ENCODE data around the gene DDX49.

The DDX49 gene, protein sequence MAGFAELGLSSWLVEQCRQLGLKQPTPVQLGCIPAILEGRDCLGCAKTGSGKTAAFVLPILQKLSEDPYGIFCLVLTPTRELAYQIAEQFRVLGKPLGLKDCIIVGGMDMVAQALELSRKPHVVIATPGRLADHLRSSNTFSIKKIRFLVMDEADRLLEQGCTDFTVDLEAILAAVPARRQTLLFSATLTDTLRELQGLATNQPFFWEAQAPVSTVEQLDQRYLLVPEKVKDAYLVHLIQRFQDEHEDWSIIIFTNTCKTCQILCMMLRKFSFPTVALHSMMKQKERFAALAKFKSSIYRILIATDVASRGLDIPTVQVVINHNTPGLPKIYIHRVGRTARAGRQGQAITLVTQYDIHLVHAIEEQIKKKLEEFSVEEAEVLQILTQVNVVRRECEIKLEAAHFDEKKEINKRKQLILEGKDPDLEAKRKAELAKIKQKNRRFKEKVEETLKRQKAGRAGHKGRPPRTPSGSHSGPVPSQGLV

DNA sequence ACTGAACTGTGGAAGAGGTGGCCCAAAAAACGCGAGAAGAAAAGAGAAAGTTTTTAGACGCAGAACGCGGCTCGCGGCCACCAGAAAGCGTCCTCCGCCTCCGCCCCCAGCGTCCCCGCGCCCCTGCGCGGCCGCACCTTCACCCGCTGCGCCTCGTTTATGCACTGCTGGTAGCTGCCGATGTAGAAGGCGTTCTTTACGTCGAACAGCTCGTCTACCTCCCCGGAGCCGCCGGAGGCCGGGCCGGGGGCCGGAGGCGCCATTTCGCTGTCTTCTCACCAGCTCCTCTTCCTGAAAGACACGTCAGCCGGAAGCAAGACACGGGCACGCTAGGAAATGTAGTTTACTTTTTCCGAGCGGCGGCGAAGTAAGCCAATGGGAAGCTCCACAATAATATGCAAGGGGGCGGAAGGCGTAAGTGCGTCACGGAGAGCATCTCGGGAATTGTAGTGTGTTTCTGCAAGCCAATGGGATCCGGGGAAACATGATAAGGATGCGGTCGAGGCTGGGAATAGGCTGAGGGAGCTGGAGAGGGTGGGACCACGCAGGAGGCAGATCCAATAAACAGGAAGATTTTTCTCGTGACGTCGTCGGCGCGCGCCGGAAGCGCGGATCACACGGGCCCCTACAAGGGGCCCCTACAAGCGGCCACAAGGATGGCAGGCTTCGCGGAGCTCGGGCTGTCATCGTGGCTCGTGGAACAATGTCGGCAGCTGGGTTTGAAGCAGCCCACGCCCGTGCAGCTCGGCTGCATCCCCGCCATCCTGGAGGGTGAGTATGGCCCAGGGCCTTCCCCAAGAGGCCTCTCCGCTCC lies at the start of gene DDX49, which contains the start of gene COPE:
DDX49 (plus strand) TSS at position 630 of the 814 bp plus-strand sequence; CDS start at position 657, 27 bp downstream.
COPE (minus strand) TSS at position 302 of the 814 bp plus-strand sequence; CDS start at position 263, 39 bp downstream.
- Histone ChIP-seq H3K4me1 (ENCODE audit: control insufficient read depth in 2 of 2, insufficient read depth in 2 of 2, low read length in 2 of 2) (peaks cover 14 to 22% of the 10 kb centered on the region in 2 donors), H3K36me3 (ENCODE audit: control insufficient read depth in 2 of 2, insufficient read depth in 2 of 2, low read length in 2 of 2) (peaks cover 18 to 26% of the 10 kb centered on the region in 2 donors)

DNA sequence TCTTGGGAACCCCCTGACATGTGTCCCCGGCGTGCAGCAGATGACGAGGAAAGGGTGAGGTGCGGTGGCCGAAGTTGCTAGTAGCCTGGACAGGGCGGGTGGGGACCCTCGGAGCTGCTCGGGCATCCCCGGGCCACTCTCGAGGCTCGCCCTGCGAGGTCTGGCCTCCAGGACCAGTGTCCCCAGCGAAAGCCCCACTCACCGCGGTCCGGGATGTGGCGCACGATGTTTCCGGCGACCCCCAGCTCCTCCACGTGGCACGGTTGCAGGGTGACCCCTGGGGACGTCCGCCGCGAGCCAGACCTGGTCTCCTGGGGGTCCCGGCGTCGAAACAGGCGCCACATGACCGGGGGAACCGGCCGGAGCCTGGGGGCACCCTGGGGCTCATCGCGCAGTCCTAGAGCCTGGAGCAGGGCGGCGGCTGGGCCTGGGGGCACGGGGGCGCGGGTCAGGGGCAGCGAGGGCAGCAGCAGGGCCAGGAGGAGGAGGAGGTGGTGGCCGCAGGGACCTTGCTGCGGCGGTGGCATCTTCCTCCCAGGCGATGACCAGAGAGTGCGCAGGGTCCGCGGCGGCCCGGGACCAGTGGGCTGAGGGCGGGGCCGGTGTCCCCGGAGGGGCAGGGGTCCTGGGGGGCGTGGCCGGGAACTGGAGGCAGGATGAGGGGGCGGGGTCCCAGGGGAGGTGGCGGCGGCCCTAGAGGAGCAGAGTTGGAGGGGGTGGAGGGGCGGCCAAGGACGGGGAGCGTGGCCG lies 49.6 kb upstream of the DDX49 start:
- H3K36me3 ChIP-seq (ENCODE audit: control insufficient read depth in 2 of 2, insufficient read depth in 2 of 2, low read length in 2 of 2): peaks cover 26 to 29% of the 10 kb centered on the region in 2 donors
- H3K27ac ChIP-seq (ENCODE audit: low read depth in 2 of 2, low read length in 2 of 2): no peak overlapping the region
- no peak overlapping the region for H3K4me3 ChIP-seq (ENCODE audit: low read length in 2 of 2)
- H3K27me3 ChIP-seq (ENCODE audit: control insufficient read depth in 2 of 2, insufficient read depth in 2 of 2, low read length in 2 of 2): no peaks in the 10 kb centered on the region
- H3K9ac ChIP-seq (ENCODE audit: low read depth in 1 of 2, low read length in 2 of 2): no peak overlapping the region
- no peaks in the 10 kb centered on the region for H3K4me1 ChIP-seq (ENCODE audit: control insufficient read depth in 2 of 2, insufficient read depth in 2 of 2, low read length in 2 of 2)
- no peaks in the 10 kb centered on the region for H3K9me3 ChIP-seq (ENCODE audit: control insufficient read depth in 2 of 2, low read length in 2 of 2)

More for the DNA sequence above, at the start of gene DDX49, which contains the start of gene COPE:
- H3K9ac ChIP-seq (ENCODE audit: low read depth in 1 of 2, low read length in 2 of 2): peak within 1 kb of the TSS; percentile 82 to 95
- no peaks in the 10 kb centered on the region for H3K9me3 ChIP-seq (ENCODE audit: control insufficient read depth in 2 of 2, low read length in 2 of 2)
- peak within 1 kb of the TSS; percentile 86 to 89 for H3K27ac ChIP-seq (ENCODE audit: low read depth in 2 of 2, low read length in 2 of 2)
- H3K27me3 ChIP-seq (ENCODE audit: control insufficient read depth in 2 of 2, insufficient read depth in 2 of 2, low read length in 2 of 2): no peaks in the 10 kb centered on the region
- peak within 1 kb of the TSS; percentile 85 to 98 for H3K4me3 ChIP-seq (ENCODE audit: low read length in 2 of 2)

DNA sequence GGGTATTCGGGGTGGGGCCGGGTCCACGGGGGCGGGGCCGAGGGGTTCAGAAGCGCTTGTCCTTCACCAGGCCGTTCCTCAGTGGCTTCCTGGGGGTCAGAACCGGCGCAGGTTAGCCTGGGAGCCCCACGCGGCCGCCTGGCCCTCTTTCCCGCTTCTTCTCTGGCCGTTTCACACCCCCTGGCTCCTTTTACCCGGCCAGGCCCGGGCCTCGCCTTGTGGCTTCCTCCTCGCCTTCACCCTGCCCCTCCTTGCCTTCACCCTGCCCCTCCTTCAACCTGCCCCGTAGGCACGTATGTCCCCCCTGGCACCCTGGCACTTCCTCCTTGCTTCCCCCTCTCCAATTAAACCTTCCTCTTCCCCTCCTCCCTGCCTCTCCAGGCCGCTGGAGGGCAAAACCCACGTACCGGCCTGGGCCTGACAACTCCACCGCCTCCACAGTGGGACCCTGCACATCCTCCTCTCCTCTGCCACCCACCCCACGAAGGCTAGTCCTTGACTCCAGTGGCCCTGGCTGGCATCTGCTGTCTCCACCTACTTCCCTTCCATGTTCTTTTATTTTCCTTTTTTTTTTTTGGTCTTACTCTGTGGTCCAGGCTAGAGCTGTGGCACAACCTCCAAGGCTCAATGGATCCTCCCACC lies 48.9 kb upstream of the DDX49 start:
- Histone ChIP-seq H3K9ac (ENCODE audit: low read depth in 1 of 2, low read length in 2 of 2) (no peak overlapping the region), H3K27ac (ENCODE audit: low read depth in 2 of 2, low read length in 2 of 2) (no peak overlapping the region), H3K36me3 (ENCODE audit: control insufficient read depth in 2 of 2, insufficient read depth in 2 of 2, low read length in 2 of 2) (peaks cover 20 to 22% of the 10 kb centered on the region in 2 donors), H3K4me3 (ENCODE audit: low read length in 2 of 2) (no peak overlapping the region), H3K4me1 (ENCODE audit: control insufficient read depth in 2 of 2, insufficient read depth in 2 of 2, low read length in 2 of 2) (no peaks in the 10 kb centered on the region), H3K9me3 (ENCODE audit: control insufficient read depth in 2 of 2, low read length in 2 of 2) (no peaks in the 10 kb centered on the region), H3K27me3 (ENCODE audit: control insufficient read depth in 2 of 2, insufficient read depth in 2 of 2, low read length in 2 of 2) (no peaks in the 10 kb centered on the region)

DNA sequence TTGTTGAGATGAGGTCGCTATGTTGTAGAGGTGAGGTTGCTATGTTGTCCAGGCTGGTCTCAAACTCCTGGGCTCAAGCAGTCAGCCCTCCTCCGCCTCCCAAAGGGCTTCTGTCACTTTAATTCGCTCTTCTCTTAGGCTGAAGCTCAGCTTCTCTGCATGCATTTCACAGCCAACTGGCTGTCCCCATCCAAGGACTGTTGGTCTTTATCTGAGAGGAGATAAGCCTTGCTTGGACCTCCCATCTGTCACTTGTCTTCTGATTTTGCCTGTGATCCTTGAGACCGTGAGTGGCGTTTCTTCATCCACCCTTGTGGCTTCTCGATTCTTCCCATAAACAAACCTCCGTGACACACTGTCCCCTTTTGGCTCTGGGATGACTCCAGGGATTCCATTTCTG lies 48.0 kb upstream of the DDX49 start:
- H3K27ac ChIP-seq (ENCODE audit: low read depth in 2 of 2, low read length in 2 of 2): no peak overlapping the region
- H3K4me1 ChIP-seq (ENCODE audit: control insufficient read depth in 2 of 2, insufficient read depth in 2 of 2, low read length in 2 of 2): no peaks in the 10 kb centered on the region
- no peaks in the 10 kb centered on the region for H3K27me3 ChIP-seq (ENCODE audit: control insufficient read depth in 2 of 2, insufficient read depth in 2 of 2, low read length in 2 of 2)
- H3K9me3 ChIP-seq (ENCODE audit: control insufficient read depth in 2 of 2, low read length in 2 of 2): no peaks in the 10 kb centered on the region
- no peak overlapping the region for H3K4me3 ChIP-seq (ENCODE audit: low read length in 2 of 2)
- H3K9ac ChIP-seq (ENCODE audit: low read depth in 1 of 2, low read length in 2 of 2): no peak overlapping the region
- H3K36me3 ChIP-seq (ENCODE audit: control insufficient read depth in 2 of 2, insufficient read depth in 2 of 2, low read length in 2 of 2): peaks cover 14 to 15% of the 10 kb centered on the region in 2 donors

DNA sequence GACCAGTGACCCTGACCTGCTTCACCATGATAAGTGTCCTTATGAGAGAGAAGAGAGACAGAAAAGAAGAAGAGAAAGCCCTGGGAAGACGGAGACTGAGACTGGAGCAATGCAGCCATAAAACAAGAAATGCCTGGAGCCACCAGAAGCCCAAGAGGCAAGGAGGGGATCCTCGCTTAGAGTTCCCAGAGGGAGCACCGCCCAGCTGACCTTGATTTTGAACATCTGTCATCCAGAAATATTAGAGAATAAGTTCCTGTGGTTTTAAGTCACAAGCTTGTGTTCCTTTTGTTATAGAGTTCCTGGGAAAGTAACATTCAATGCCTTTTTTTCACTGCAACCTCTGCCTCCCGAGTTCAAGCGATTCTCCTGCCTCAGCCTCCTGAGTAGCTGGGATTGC lies 43.8 kb upstream of the DDX49 start:
- Histone ChIP-seq H3K27ac (ENCODE audit: low read depth in 2 of 2, low read length in 2 of 2) (no peak overlapping the region), H3K27me3 (ENCODE audit: control insufficient read depth in 2 of 2, insufficient read depth in 2 of 2, low read length in 2 of 2) (no peaks in the 10 kb centered on the region), H3K9ac (ENCODE audit: low read depth in 1 of 2, low read length in 2 of 2) (no peak overlapping the region), H3K36me3 (ENCODE audit: control insufficient read depth in 2 of 2, insufficient read depth in 2 of 2, low read length in 2 of 2) (no peaks in the 10 kb centered on the region), H3K4me3 (ENCODE audit: low read length in 2 of 2) (no peak overlapping the region), H3K9me3 (ENCODE audit: control insufficient read depth in 2 of 2, low read length in 2 of 2) (no peaks in the 10 kb centered on the region), H3K4me1 (ENCODE audit: control insufficient read depth in 2 of 2, insufficient read depth in 2 of 2, low read length in 2 of 2) (peaks cover 5 to 6% of the 10 kb centered on the region in 2 donors)

DNA sequence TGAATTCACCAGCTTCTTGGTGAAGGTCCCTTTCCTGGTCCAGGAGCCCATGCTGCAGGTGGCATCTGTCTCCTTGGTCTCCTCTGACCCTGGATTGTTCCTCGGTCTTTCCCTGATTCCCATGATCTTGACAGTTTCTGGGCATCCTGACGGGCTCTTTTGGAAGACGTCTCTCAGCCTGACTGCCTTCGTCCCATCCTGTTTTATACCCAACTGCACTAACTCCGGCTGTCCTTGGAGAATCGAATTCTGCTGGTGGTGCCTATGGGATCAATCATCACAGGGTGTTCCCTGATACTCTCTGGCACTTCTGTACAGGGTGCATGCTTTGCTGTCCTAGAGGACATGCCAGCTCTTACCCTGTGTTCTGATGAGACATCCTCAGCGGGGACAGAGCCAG lies 42.6 kb upstream of the DDX49 start:
- Histone ChIP-seq H3K9ac (ENCODE audit: low read depth in 1 of 2, low read length in 2 of 2) (no peak overlapping the region), H3K36me3 (ENCODE audit: control insufficient read depth in 2 of 2, insufficient read depth in 2 of 2, low read length in 2 of 2) (no peaks in the 10 kb centered on the region), H3K27ac (ENCODE audit: low read depth in 2 of 2, low read length in 2 of 2) (no peak overlapping the region), H3K9me3 (ENCODE audit: control insufficient read depth in 2 of 2, low read length in 2 of 2) (no peaks in the 10 kb centered on the region), H3K4me1 (ENCODE audit: control insufficient read depth in 2 of 2, insufficient read depth in 2 of 2, low read length in 2 of 2) (peaks cover 5 to 6% of the 10 kb centered on the region in 2 donors), H3K4me3 (ENCODE audit: low read length in 2 of 2) (no peak overlapping the region), H3K27me3 (ENCODE audit: control insufficient read depth in 2 of 2, insufficient read depth in 2 of 2, low read length in 2 of 2) (no peaks in the 10 kb centered on the region)

DNA sequence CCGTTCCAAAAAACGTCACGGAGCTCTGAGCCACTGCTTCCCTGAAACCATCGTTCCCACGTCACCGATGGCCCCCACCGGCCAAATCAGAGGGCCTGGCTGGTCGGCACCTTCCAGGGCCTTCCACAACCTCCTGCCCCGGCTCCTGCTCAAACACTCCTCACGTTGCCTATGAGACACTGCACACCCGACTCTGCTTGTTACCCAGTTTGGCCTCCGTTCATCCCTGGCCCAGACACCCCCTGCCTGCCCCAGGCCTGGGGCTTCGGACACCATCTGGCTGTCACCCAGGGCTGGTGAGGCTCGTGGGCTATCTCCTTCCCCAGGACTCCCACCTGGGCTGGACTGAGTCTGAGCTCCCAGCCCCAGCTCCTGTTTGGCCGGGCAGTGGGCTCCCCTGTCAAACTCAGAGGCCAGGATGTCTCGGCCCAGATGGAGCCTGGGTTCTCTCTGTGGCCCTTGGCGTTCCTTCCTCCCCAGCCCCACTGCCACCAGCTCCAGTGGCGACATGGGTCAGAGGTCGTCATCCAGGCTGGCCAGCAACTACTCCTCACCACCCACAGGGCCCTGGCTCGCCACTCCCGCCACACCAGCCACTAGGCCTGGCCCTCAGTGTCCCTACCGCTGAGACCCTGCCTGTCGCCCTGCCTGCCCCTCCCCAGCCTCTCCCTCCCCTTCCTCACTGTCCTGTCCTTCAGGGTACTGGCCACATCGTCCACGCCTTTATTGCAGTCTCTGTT lies 41.3 kb upstream of the DDX49 start:
- Histone ChIP-seq H3K36me3 (ENCODE audit: control insufficient read depth in 2 of 2, insufficient read depth in 2 of 2, low read length in 2 of 2) (no peaks in the 10 kb centered on the region), H3K9me3 (ENCODE audit: control insufficient read depth in 2 of 2, low read length in 2 of 2) (no peaks in the 10 kb centered on the region), H3K4me3 (ENCODE audit: low read length in 2 of 2) (no peak overlapping the region), H3K27me3 (ENCODE audit: control insufficient read depth in 2 of 2, insufficient read depth in 2 of 2, low read length in 2 of 2) (no peaks in the 10 kb centered on the region), H3K4me1 (ENCODE audit: control insufficient read depth in 2 of 2, insufficient read depth in 2 of 2, low read length in 2 of 2) (peaks cover 5 to 6% of the 10 kb centered on the region in 2 donors), H3K27ac (ENCODE audit: low read depth in 2 of 2, low read length in 2 of 2) (no peak overlapping the region), H3K9ac (ENCODE audit: low read depth in 1 of 2, low read length in 2 of 2) (no peak overlapping the region)

DNA sequence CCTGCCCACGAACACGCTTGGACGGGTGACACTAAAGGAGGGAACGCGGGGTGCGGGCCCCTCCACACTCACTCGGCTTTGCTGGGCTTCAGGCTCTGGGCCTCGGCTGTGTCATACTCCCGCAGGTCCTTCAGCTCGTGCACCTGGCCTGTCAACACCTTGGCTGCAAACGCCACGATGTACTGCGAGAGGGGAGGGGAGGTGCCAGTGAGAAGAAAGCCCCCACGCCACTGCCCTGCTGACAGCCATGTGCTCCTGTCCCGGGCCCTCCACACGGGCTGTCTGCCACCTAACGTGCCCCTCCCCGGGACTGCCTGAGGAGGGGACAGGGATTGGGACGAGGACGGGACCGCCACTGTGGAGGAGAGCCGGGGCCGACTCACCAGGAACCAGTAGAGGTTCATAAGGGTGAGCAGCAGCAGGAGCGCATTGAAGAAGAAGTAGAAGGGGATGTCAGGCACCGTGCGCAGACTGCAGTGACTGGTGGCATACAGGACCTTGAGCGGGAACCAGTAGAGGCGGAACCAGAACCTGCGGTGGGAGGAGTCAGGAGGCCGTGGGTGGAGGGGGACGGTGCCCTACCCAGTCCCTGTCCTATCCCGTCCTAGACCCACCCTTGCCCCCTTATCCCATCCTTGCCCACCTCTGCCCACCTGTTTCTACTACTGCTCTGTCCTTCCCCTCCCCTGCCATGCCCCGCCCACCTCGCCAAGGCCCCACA lies 40.5 kb upstream of the DDX49 start:
- Histone ChIP-seq H3K9me3 (ENCODE audit: control insufficient read depth in 2 of 2, low read length in 2 of 2) (no peaks in the 10 kb centered on the region), H3K4me3 (ENCODE audit: low read length in 2 of 2) (no peak overlapping the region), H3K27ac (ENCODE audit: low read depth in 2 of 2, low read length in 2 of 2) (no peak overlapping the region), H3K27me3 (ENCODE audit: control insufficient read depth in 2 of 2, insufficient read depth in 2 of 2, low read length in 2 of 2) (no peaks in the 10 kb centered on the region), H3K36me3 (ENCODE audit: control insufficient read depth in 2 of 2, insufficient read depth in 2 of 2, low read length in 2 of 2) (no peaks in the 10 kb centered on the region), H3K9ac (ENCODE audit: low read depth in 1 of 2, low read length in 2 of 2) (no peak overlapping the region), H3K4me1 (ENCODE audit: control insufficient read depth in 2 of 2, insufficient read depth in 2 of 2, low read length in 2 of 2) (peaks cover 5 to 9% of the 10 kb centered on the region in 2 donors)
